H1 (cell line): Measurements from ENCODE around the gene TUBB1. TPM values are rescaled to one million over a fixed set of nuclear protein-coding genes. Genes with fewer than 3 reads are reported as not detected.

Experiments
- BCL11A ChIP-seq, 2 experiments: IDR thresholded peaks; one replicate each; pipeline ENCODE4 v1.6.1; 2011; ENCODE audit warnings: low read depth in 2 of 2, low read length in 2 of 2, mild to moderate bottlenecking in 2 of 2
- CHD7 ChIP-seq: fragments of 300-600 bp; sonication (generic); IDR thresholded peaks from 2 replicates; pipeline ENCODE4 v1.7.1; 2012; ENCODE audit warnings: low read length, moderate library complexity, mild to moderate bottlenecking, inconsistent platforms; ENCODE audit not compliant: insufficient replicate concordance
- HDAC6 ChIP-seq: IDR thresholded peaks from one replicate; pipeline ENCODE4 v1.7.1; 2012; ENCODE audit warnings: low read depth, mild to moderate bottlenecking, inconsistent platforms, low read length, moderate library complexity
- RAD21 ChIP-seq, 2 experiments: IDR thresholded peaks in 1 of 2; conservative IDR thresholded peaks in 1 of 2; 2 replicates each; pipeline ENCODE4 v1.6.1; 2011; ENCODE audit warnings: low read depth in 2 of 2, low read length in 2 of 2, improper control_type of control experiment in 1 of 2, inconsistent platforms in 1 of 2, mild to moderate bottlenecking in 1 of 2, moderate library complexity in 1 of 2
- YY1 ChIP-seq: IDR thresholded peaks from 2 replicates; pipeline ENCODE4 v1.6.1; 2011; ENCODE audit warnings: low read depth, mild to moderate bottlenecking, low read length
- polyA plus RNA-seq, 7 experiments: library from polyadenylated mRNA; depleted of rRNA in 3 of 7; stranded (reverse) in 5 of 7; unstranded in 2 of 7; fragments of >200 nt in 5 of 7; fragments of 200-250 nt in 2 of 7; gene quantifications; 1 replicate in 5 of 7; 2 replicates in 1 of 7; 4 replicates in 1 of 7; pipeline versions ENCODE4 v1.2.1 to v1.2.3, GENCODE V29; 2011 to 2013; ENCODE audit warnings: missing spikeins in 2 of 7, mixed read lengths in 2 of 7
- total RNA-seq: library from RNA; stranded (reverse); fragmentation: NEBNext Ultra II Directional; extraction: Animal tissue kit (Norgen Biotek cat#: 25700); gene quantifications from 2 replicates; pipeline ENCODE4 v1.2.1, GENCODE V29; 2021

TUBB1 gene
- total and polyA plus RNA-seq, 2 of the 8 experiments (the other 6 are each of a cell fraction or from before 2014, with no cell fraction given), result not detected

GRCh38 chr20:58994390-58995159 lies 24.7 kb upstream of the TUBB1 start (continued):
- TF ChIP-seq CHD7, result no peak
- no peak for TF ChIP-seq HDAC6
- no peak for TF ChIP-seq YY1
- TF ChIP-seq RAD21 (IDR thresholded peaks at IDR 0.05 in 1 of 2, conservative IDR thresholded peaks at IDR 0.05 in 1 of 2; ENCODE audit: low read depth in 2 of 2, low read length in 2 of 2), result no peak
- TF ChIP-seq BCL11A (IDR thresholded peaks at IDR 0.05; ENCODE audit: low read depth in 2 of 2, low read length in 2 of 2), result no peak
